Left colon (tissue), 2 donors: ENCODE data around the gene CARD11. TPM values are rescaled to one million over a fixed set of nuclear protein-coding genes. Genes with fewer than 3 reads are reported as not detected.

Experiments
- total RNA-seq, 2 donors: library from RNA; stranded (reverse); fragmentation: NEBNext Ultra II Directional; extraction: Animal tissue kit (Norgen Biotek cat#: 25700); gene quantifications; one replicate each; pipeline ENCODE4 v1.2.1, GENCODE V29; 2021
- donor health status: DM: no; HTN: no; CAD: no.
- donor health status: DM: yes; HTN: yes; CAD: no.

The CARD11 gene
- total RNA-seq, 2 donors from 2014 or later = 2.0 to 2.8 TPM

Other genes starting within 250 kb of the CARD11 start
- 10 to 100 TPM; 21.4 to 32.9 TPM for gene GNA12, start 199.6 kb downstream of the CARD11 start, total RNA-seq